NCI-H187 (cell line): ENCODE measurements around the gene TMEM183A.
A peak's percentile ranks its signal among the peaks of the same experiment; 100 is the strongest.
"Not testable (repeated sequence)": the region's sequence is repeated elsewhere in the genome, so short reads cannot be mapped to it uniquely, and the experiment has no call there.

ENCODE experiments used
- DNase-seq, 2 experiments: peaks; one replicate each; lab custom pipeline; 2025; lab: John Stamatoyannopoulos, UW

Gene TMEM183A

GRCh38 chr1:203006948-203007871 is at the start of gene TMEM183A:
Gene TMEM183A (plus strand): TSS chr1:203007374. CDS start chr1:203007466, 92 bp downstream.
- DNase-seq = peak; percentile 96 to 99

- DNase-seq = peak; percentile 88 to 95
These were observed 49.2 kb upstream of the TMEM183A start, which contains the start of gene ADIPOR1 for GRCh38 chr1:202957733-202958543. Gene ADIPOR1 (minus strand): TSS chr1:202958312. CDS start chr1:202951070, 7,242 bp downstream.

DNA sequence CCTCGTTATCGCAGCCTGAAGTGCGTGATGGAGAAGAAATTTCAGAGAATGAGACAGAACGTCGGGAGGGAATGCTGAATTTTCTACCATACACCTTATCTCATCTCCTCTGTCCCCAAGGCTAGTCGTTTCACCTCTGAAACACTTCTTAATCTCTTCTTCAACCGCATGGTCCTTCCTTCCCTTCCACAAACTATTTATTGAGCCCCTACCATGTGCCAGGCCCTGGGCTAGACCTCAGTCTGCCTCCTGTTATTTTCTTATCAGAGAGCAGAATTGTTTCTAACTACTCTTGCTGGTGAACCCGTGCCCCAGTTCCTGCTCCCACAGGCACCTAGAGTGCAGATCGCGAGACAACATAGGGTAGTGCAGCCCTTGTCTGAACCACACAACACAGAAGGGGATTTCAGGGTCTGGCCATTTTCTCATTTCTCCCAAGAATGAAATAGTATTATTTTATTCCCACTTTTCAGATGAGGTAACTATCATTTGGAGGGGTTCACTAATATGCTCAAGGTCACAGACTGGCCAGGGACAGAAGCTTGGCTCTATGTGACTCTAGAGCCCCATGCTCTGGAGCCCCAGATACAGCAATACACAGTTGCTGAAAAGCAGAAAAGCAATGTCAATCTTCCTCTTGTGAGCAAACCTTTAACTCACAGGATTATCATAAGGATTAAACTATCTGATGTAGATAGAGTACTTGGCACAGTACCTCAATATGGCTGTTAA is 48.5 kb upstream of the TMEM183A start:
- DNase-seq = no peak

- DNase-seq = no peak
These were observed 47.9 kb upstream of the TMEM183A start for GRCh38 chr1:202959276-202959620.

DNA sequence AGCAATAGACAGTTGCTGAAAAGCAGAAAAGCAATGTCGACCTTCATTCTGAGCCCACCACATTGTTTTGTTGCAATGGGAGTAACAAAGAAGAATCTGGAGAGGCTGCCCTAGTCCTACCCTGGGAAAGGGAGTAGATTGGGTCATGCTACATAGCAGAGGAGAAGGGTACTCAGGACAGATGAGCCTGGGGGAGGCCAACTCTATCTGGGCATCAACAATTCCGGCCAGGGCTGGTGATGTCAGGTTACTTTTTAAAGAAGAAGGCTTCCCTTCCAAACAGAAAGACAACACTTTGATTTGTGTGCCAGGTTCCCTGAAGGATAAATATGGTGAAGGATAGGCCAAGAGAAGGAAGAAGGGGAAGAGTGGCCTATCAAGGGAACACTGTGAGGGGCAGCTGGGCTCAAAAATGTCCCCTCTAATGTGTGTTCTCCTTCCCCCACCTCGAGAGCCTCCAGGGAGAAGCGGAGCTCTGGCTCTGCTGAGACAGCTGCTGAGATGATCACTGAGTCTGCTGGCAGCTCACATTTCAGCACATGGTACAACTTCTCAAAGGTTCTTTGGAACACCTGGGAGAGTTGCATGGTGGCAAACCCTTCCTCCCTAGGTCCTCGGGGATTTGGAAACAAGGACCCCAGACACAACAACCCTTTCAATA is 45.8 kb upstream of the TMEM183A start:
- DNase-seq = no peak

- DNase-seq = peak; percentile 91 to 97
These were observed 42.3 kb upstream of the TMEM183A start for GRCh38 chr1:202964791-202965410.

DNA sequence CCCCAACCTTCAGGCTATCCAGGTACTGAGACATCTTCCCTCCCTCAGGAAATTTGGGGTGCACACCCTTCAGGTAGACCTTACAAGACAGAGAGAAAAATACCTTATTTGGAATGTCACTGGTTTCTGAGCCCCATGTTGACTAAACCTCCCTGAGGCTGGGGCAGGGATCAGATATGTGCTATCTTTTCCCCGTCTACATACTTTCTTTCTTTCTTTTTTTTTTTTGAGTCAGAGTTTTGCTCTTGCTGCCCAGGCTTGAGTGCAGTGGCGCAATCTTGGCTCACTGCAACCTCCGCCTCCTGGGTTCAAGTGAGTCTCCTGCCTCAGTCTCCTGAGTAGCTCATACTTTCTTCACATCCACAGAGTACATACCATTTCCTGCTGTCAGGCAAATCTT is 41.8 kb upstream of the TMEM183A start:
- no peak for DNase-seq

- DNase-seq = no peak
These were observed 40.9 kb upstream of the TMEM183A start for GRCh38 chr1:202966006-202966898.

- DNase-seq = no peak
These were observed 39.4 kb upstream of the TMEM183A start for GRCh38 chr1:202967684-202968281.

GRCh38 chr1:202968351-202968750 is 38.8 kb upstream of the TMEM183A start:
- no peak for DNase-seq

DNA sequence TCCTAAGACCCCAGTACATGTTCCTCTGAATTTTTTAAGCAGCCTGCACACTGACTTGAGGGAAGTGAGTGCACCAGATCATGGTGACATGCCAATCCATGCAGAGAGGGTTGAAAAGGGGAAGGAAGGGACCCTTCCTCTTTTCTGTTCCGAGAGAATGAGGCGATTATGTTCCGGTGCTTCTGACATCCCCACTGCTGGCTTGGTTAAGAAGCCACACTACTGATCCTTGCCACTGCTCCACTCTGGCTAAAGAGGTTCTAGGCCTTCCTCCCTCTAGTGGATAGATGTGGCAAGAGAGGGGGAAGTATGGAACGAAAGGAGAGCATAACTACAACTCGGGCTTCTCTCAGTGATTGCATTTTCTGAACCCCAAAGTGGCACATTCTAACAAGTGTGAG is 38.3 kb upstream of the TMEM183A start:
- no peak for DNase-seq

- DNase-seq = no peak
These were observed 35.1 kb upstream of the TMEM183A start for GRCh38 chr1:202972046-202972445.

DNA sequence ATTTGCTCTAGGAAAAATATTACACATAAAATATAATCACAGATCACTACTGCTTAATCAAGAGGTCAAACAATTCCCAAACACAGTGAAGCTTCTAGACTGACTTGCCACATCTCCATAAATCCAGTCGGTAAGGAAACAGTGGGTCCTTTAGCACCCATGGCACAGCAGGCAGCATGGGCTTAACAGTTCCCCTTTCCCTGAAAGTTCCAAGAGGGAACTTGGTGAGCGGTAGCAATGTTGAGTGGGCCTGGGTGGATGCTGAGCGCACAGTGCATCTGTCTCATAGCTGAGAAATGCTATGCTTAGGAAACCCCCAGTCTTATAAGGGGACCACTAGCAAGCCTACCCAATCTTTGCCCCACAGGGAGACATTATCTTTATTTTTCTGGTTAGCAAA is 32.3 kb upstream of the TMEM183A start:
- DNase-seq = no peak

GRCh38 chr1:202976633-202977032 is 30.5 kb upstream of the TMEM183A start:
- DNase-seq = no peak

- no peak for DNase-seq
These were observed 27.7 kb upstream of the TMEM183A start for GRCh38 chr1:202979459-202979858.

DNA sequence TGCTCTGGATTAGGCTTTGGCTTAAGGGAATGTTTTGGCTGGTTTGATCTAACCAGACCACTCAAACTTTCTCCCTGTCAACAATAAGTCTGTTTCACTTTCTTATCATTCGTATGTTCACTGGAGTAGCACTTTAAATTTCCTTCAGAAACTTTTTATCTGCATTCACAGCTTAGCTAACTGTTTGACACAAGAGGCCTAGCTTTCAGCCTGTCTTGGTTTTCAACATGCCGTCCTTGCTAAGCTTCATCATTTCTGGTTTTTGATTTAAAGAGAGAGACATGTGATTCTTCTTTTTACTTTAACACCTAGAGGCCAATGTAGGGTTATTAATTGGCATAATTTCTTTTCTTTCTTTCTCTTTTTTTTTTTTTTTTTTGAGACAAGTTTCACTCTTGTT is 25.2 kb upstream of the TMEM183A start:
- DNase-seq = no peak

DNA sequence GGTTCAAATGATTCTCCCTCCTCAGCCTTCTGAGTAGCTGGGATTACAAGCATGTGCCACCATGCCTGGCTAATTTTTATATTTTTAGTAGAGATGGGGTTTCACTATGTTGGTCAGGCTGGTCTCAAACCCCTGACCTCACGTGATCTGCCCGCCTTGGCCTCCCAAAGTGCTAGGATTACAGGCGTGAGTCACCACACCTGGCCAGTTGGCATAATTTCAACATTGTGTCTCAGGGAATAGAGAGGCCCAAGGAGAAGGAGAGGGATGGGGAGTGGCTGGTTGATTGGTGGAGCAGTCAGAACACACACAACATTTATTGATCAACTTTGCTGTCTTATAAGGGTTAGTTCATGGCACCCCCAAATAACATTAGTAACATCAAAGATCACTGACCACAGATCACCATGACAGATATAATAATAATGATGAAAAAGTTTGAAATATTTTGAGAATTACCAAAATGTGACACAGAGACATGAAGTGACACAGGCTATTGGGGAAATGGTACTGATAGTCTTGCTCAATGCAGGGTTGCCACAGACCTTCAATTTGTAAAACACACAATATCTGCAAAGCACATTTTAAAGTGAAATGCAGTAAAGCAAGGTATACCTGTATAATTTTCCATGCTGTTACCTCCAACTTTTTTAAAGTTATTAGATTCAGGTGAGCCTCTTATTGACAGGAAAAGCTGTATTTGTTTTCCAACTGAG is 24.3 kb upstream of the TMEM183A start:
- no peak for DNase-seq

DNA sequence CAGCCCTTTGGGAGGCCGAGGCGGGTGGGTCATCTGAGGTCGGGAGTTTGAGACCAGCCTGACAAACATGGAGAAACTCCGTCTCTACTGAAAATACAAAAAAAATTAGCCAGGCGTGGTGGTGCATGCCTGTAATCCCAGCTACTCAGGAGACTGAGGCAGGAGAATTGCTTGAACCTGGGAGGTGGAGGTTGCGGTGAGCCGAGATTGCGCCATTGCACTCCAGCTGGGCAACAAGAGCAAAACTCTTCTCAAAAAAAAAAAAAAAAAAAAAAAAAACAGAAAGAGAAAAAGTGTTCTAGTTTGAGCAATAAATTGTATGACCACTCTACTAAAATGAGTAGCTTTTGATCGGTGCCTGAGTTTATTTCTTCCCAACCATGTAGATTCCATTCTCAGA is 21.1 kb upstream of the TMEM183A start:
- not testable (repeated sequence) for DNase-seq

DNA sequence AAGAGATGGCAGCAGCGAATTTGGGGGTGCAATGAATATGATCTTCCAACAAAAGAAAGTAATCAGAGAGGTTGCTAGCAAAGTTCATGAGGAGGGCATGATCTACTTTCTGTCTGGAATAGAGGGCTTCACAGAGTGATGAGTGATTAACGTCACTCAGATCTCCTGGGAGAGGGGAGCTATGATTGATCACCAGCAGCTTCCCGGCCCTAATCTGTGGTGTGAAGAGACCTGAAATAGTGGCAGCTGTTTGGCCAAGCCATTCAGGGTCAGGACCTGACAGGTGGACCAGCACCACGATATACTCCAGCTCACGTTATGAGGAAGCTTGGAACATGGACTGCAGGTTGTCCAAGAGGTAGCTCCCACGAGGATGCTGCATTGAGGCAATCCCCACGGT is 19.9 kb upstream of the TMEM183A start:
- no peak for DNase-seq
